Liver (tissue), 9 donors: Measurements from ENCODE around the gene KCNMA1. TPM values are rescaled to one million over a fixed set of nuclear protein-coding genes. Genes with fewer than 3 reads are reported as not detected.

Experiments
- DNase-seq: peaks from one replicate; pipeline ENCODE4 v3.0.0-alpha.2; 2017; ENCODE audit warnings: low spot score
- H3K27ac ChIP-seq, 2 donors: one replicate each; pipeline ENCODE4 v1.7.0; 2013; ENCODE audit warnings: inconsistent platforms in 2 of 2, low read length in 2 of 2, control low read depth in 1 of 2, low read depth in 1 of 2, mild to moderate bottlenecking in 1 of 2
- H3K27me3 ChIP-seq, 4 donors: one replicate each; pipeline versions ENCODE4 v1.6.1 to v1.7.0; 2013; ENCODE audit warnings: low read length in 3 of 4, inconsistent platforms in 1 of 4, mild to moderate bottlenecking in 1 of 4, moderate library complexity in 1 of 4; ENCODE audit not compliant: control insufficient read depth in 4 of 4, insufficient read depth in 4 of 4
- H3K36me3 ChIP-seq, 4 donors: one replicate each; pipeline versions ENCODE4 v1.6.1 to v1.7.0; 2013; ENCODE audit warnings: low read length in 3 of 4, mild to moderate bottlenecking in 3 of 4, low read depth in 1 of 4, moderate library complexity in 1 of 4; ENCODE audit not compliant: control insufficient read depth in 4 of 4, insufficient read depth in 3 of 4
- H3K4me1 ChIP-seq, 4 donors: one replicate each; pipeline versions ENCODE4 v1.6.1 to v1.7.0; 2013; ENCODE audit warnings: low read length in 3 of 4, mild to moderate bottlenecking in 3 of 4, moderate library complexity in 1 of 4; ENCODE audit not compliant: control insufficient read depth in 4 of 4, insufficient read depth in 4 of 4
- H3K4me3 ChIP-seq, 3 donors: one replicate each; pipeline versions ENCODE4 v1.6.1 to v1.7.0; 2013; ENCODE audit warnings: low read length in 3 of 3, control low read depth in 1 of 3, low read depth in 1 of 3, mild to moderate bottlenecking in 1 of 3
- H3K9ac ChIP-seq, 2 donors: one replicate each; pipeline ENCODE4 v1.7.0; 2013; ENCODE audit warnings: low read length in 2 of 2, mild to moderate bottlenecking in 2 of 2, moderate library complexity in 2 of 2, control low read depth in 1 of 2, low read depth in 1 of 2
- H3K9me3 ChIP-seq, 4 donors: one replicate each; pipeline versions ENCODE4 v1.6.1 to v1.7.0; 2013; ENCODE audit warnings: low read length in 3 of 4; ENCODE audit not compliant: control insufficient read depth in 4 of 4
- ATF3 ChIP-seq: IDR thresholded peaks from 2 replicates; pipeline ENCODE4 v1.6.1; 2016; ENCODE audit warnings: antibody characterized with exemption
- CTCF ChIP-seq: fragments of 150-350 bp; IDR thresholded peaks from 2 replicates; pipeline ENCODE4 v1.5.1; 2017; ENCODE audit warnings: improper control_type of control experiment, low read depth, low read length; ENCODE audit not compliant: missing input control
- EGR1 ChIP-seq, 2 donors: IDR thresholded peaks; 2 replicates each; pipeline ENCODE4 v1.6.1; 2016 to 2018; ENCODE audit warnings: antibody characterized with exemption in 2 of 2, low read depth in 2 of 2
- FOXA1 ChIP-seq: IDR thresholded peaks from 2 replicates; pipeline ENCODE4 v1.6.1; 2016; ENCODE audit warnings: antibody characterized with exemption
- FOXA2 ChIP-seq: IDR thresholded peaks from 2 replicates; pipeline ENCODE4 v1.6.1; 2016; ENCODE audit warnings: antibody characterized with exemption
- GABPA ChIP-seq, 2 donors: IDR thresholded peaks in 1 of 2; conservative IDR thresholded peaks in 1 of 2; 2 replicates each; pipeline ENCODE4 v1.6.1; 2016; ENCODE audit warnings: antibody characterized with exemption in 2 of 2, mild to moderate bottlenecking in 1 of 2, moderate library complexity in 1 of 2
- HNF4A ChIP-seq, 2 donors: conservative IDR thresholded peaks; 2 replicates each; pipeline ENCODE4 v1.6.1; 2016; ENCODE audit warnings: antibody characterized with exemption in 2 of 2, mild to moderate bottlenecking in 2 of 2
- HNF4G ChIP-seq: IDR thresholded peaks from 2 replicates; pipeline ENCODE4 v1.6.1; 2016; ENCODE audit warnings: antibody characterized with exemption
- JUND ChIP-seq, 2 donors: IDR thresholded peaks; 2 replicates each; pipeline ENCODE4 v1.6.1; 2016; ENCODE audit warnings: antibody characterized with exemption in 2 of 2
- MAX ChIP-seq: IDR thresholded peaks from 2 replicates; pipeline ENCODE4 v1.6.1; 2016; ENCODE audit warnings: antibody characterized with exemption
- NR2F2 ChIP-seq: IDR thresholded peaks from 2 replicates; pipeline ENCODE4 v1.6.1; 2016; ENCODE audit warnings: antibody characterized with exemption
- RAD21 ChIP-seq, 2 donors: IDR thresholded peaks; 2 replicates each; pipeline ENCODE4 v1.6.1; 2016; ENCODE audit warnings: antibody characterized with exemption in 2 of 2, mild to moderate bottlenecking in 2 of 2
- REST ChIP-seq: IDR thresholded peaks from 2 replicates; pipeline ENCODE4 v1.6.1; 2016; ENCODE audit warnings: antibody characterized with exemption, mild to moderate bottlenecking
- RXRA ChIP-seq, 2 donors: IDR thresholded peaks; 2 replicates each; pipeline ENCODE4 v1.6.1; 2017 to 2018; ENCODE audit warnings: antibody characterized with exemption in 2 of 2, mild to moderate bottlenecking in 1 of 2
- SP1 ChIP-seq: IDR thresholded peaks from 2 replicates; pipeline ENCODE4 v1.6.1; 2018; ENCODE audit warnings: antibody characterized with exemption, mild to moderate bottlenecking
- TAF1 ChIP-seq: conservative IDR thresholded peaks from 2 replicates; pipeline ENCODE4 v1.6.1; 2016; ENCODE audit warnings: antibody characterized with exemption, mild to moderate bottlenecking
- YY1 ChIP-seq: IDR thresholded peaks from 2 replicates; pipeline ENCODE4 v1.6.1; 2016; ENCODE audit warnings: antibody characterized with exemption, mild to moderate bottlenecking
- ZBTB33 ChIP-seq: IDR thresholded peaks from 2 replicates; pipeline ENCODE4 v1.6.1; 2016; ENCODE audit warnings: antibody characterized with exemption
- WGBS: extraction: QIAGEN DNeasy Blood & Tissue Kit; methylation state at CpG from one replicate; pipeline ENCODE4 v1.1.7; 2013; 5-methylcytosine and 5-hydroxymethylcytosine counted together
- polyA plus RNA-seq, 2 donors: library from polyadenylated mRNA; stranded (reverse) in 1 of 2; unstranded in 1 of 2; fragments of 200-250 nt in 1 of 2; fragments of >200 nt in 1 of 2; fragmentation: Nextera tagmentation in 1 of 2; extraction: Ambion mirVana in 1 of 2; gene quantifications; one replicate each; pipeline versions ENCODE4 v1.2.1 to v1.2.3, GENCODE V29; 2013 to 2015
- total RNA-seq, 2 donors: library from RNA; depleted of rRNA; stranded (reverse); fragments of >200 nt; gene quantifications; one replicate each; pipeline ENCODE4 v1.2.3, GENCODE V29; 2014
- donor health status: healthy.
- donor health status: healthy.
- donor health status: healthy.
- donor health status: healthy.
- donor health status: healthy.

The KCNMA1 gene
- total and polyA plus RNA-seq, 4 donors: 2.5 to 9.7 (median 4.7) TPM

- Histone ChIP-seq H3K36me3 (no peaks in the 10 kb centered on the region), H3K9ac (no peak overlapping the region), H3K27ac (no peak overlapping the region), H3K27me3 (no peaks in the 10 kb centered on the region), H3K4me3 (no peak overlapping the region), H3K4me1 (peaks cover 0 to 16% (median 10%) of the 10 kb centered on the region in 4 donors), H3K9me3 (no peaks in the 10 kb centered on the region)
- DNase-seq: no peak
- WGBS: 94% methylated on average over 7 of the region's 7 CpGs
- TF ChIP-seq SP1: no peak
- TF ChIP-seq ATF3: no peak
- no peak for TF ChIP-seq EGR1 (IDR thresholded peaks at IDR 0.05; ENCODE audit: low read depth in 2 of 2)
- TF ChIP-seq FOXA2: no peak
- TF ChIP-seq HNF4G: no peak
- no peak for TF ChIP-seq ZBTB33
- no peak for TF ChIP-seq REST
- no peak for TF ChIP-seq JUND (IDR thresholded peaks at IDR 0.05)
- TF ChIP-seq HNF4A (conservative IDR thresholded peaks at IDR 0.05): no peak
- TF ChIP-seq MAX: no peak
- TF ChIP-seq YY1: no peak
- TF ChIP-seq CTCF: no peak
- TF ChIP-seq RAD21 (IDR thresholded peaks at IDR 0.05): no peak
- TF ChIP-seq FOXA1: no peak
- TF ChIP-seq TAF1: no peak
- TF ChIP-seq RXRA (IDR thresholded peaks at IDR 0.05): no peak
- no peak for TF ChIP-seq NR2F2
These were observed 6.4 kb downstream of the KCNMA1 start for GRCh38 chr10:77631241-77631640.

GRCh38 chr10:77630507-77630848 is 7.1 kb downstream of the KCNMA1 start:
- no peak for DNase-seq
- H3K4me1 ChIP-seq: peaks cover 0 to 9% (median 4%) of the 10 kb centered on the region in 4 donors
- TF ChIP-seq FOXA2 (no peak), ATF3 (no peak), FOXA1 (no peak), MAX (no peak), RXRA (IDR thresholded peaks at IDR 0.05) (no peak), EGR1 (IDR thresholded peaks at IDR 0.05; ENCODE audit: low read depth in 2 of 2) (no peak), JUND (IDR thresholded peaks at IDR 0.05) (no peak), ZBTB33 (no peak), RAD21 (IDR thresholded peaks at IDR 0.05) (no peak), HNF4G (no peak), YY1 (no peak), SP1 (no peak), HNF4A (conservative IDR thresholded peaks at IDR 0.05) (no peak), CTCF (no peak), NR2F2 (no peak), GABPA (IDR thresholded peaks at IDR 0.05 in 1 of 2, conservative IDR thresholded peaks at IDR 0.05 in 1 of 2) (no peak)

More at GRCh38 chr10:77630507-77630848, 7.1 kb downstream of the KCNMA1 start:
- 83% methylated on average over 5 of the region's 5 CpGs for WGBS
- Histone ChIP-seq H3K4me3 (no peak overlapping the region), H3K9me3 (no peaks in the 10 kb centered on the region), H3K9ac (no peak overlapping the region), H3K27me3 (no peaks in the 10 kb centered on the region), H3K27ac (no peak overlapping the region), H3K36me3 (no peaks in the 10 kb centered on the region)
